Muscle of leg (tissue), 11 donors: ENCODE measurements around the gene MCC. TPM values are rescaled to one million over a fixed set of nuclear protein-coding genes. Genes with fewer than 3 reads are reported as not detected.

Experiments
- DNase-seq: peaks from one replicate; pipeline ENCODE4 v3.0.0; 2013
- H3K27ac ChIP-seq: one replicate; pipeline ENCODE4 v1.5.1; 2013; ENCODE audit warnings: mild to moderate bottlenecking, low read length, control low read depth
- H3K27me3 ChIP-seq: one replicate; pipeline ENCODE4 v1.6.1; 2013; ENCODE audit warnings: low read length; ENCODE audit not compliant: control insufficient read depth, insufficient read depth
- H3K36me3 ChIP-seq: one replicate; pipeline ENCODE4 v1.6.1; 2013; ENCODE audit warnings: low read length; ENCODE audit not compliant: control insufficient read depth, insufficient read depth
- H3K4me1 ChIP-seq: one replicate; pipeline ENCODE4 v1.6.1; 2013; ENCODE audit warnings: low read length; ENCODE audit not compliant: control insufficient read depth, insufficient read depth
- H3K4me3 ChIP-seq: one replicate; pipeline ENCODE4 v1.5.1; 2013; ENCODE audit warnings: low read length, control low read depth
- H3K9me3 ChIP-seq: replicated peaks from 2 replicates; pipeline ENCODE4 v1.6.1; 2013; ENCODE audit warnings: low read depth, low read length; ENCODE audit not compliant: control insufficient read depth
- WGBS: methylation state at CpG from one replicate; pipeline ENCODE4 v1.1.5; 2013; ENCODE audit warnings: missing lambda C conversion rate; ENCODE audit not compliant: insufficient coverage; 5-methylcytosine and 5-hydroxymethylcytosine counted together
- polyA plus RNA-seq, 8 donors: library from polyadenylated mRNA; unstranded; fragments of 120-200 nt; gene quantifications; one replicate each; pipeline versions ENCODE4 v1.2.1 to v1.2.3, GENCODE V29; 2013; ENCODE audit warnings: inconsistent platforms in 1 of 8, low replicate concordance in 1 of 8; ENCODE audit not compliant: insufficient read length in 8 of 8, insufficient read depth in 1 of 8
- total RNA-seq: library from RNA; stranded (reverse); fragments of 120-200 nt; gene quantifications from one replicate; pipeline ENCODE4 v1.2.4, GENCODE V29; 2013

MCC gene
- total and polyA plus RNA-seq, 9 donors = 12.1 to 19.6 (median 17.0) TPM

- H3K9me3 ChIP-seq = no peaks in the 10 kb centered on the region
- 80% methylated on average over 1 of the region's 2 CpGs for WGBS
- H3K4me1 ChIP-seq = no peaks in the 10 kb centered on the region
- no peak overlapping the region for H3K4me3 ChIP-seq
- no peak for DNase-seq
- H3K27me3 ChIP-seq = no peaks in the 10 kb centered on the region
- H3K27ac ChIP-seq = no peak overlapping the region
- H3K36me3 ChIP-seq = no peaks in the 10 kb centered on the region
Observed at GRCh38 chr5:113394658-113395057, 93.6 kb downstream of the MCC start.

- Histone ChIP-seq H3K36me3 (no peaks in the 10 kb centered on the region), H3K9me3 (no peaks in the 10 kb centered on the region), H3K27me3 (no peaks in the 10 kb centered on the region), H3K4me1 (no peaks in the 10 kb centered on the region), H3K4me3 (no peak overlapping the region), H3K27ac (no peak overlapping the region)
- DNase-seq = no peak
- no CpG with 5 or more reads among the region's 1 CpG for WGBS
Observed at GRCh38 chr5:113390224-113390623, 98.0 kb downstream of the MCC start.

- no peaks in the 10 kb centered on the region for H3K27me3 ChIP-seq
- no peak overlapping the region for H3K4me3 ChIP-seq
- no peak overlapping the region for H3K27ac ChIP-seq
- H3K9me3 ChIP-seq = no peaks in the 10 kb centered on the region
- H3K36me3 ChIP-seq = no peaks in the 10 kb centered on the region
- no peak for DNase-seq
- 89% methylated on average over 4 of the region's 4 CpGs for WGBS
- no peaks in the 10 kb centered on the region for H3K4me1 ChIP-seq
Observed at GRCh38 chr5:113389116-113389515, 99.1 kb downstream of the MCC start.

- H3K4me3 ChIP-seq = no peak overlapping the region
- no peak overlapping the region for H3K27ac ChIP-seq
- no peak for DNase-seq
- no peaks in the 10 kb centered on the region for H3K9me3 ChIP-seq
- no peaks in the 10 kb centered on the region for H3K36me3 ChIP-seq
- H3K4me1 ChIP-seq = no peaks in the 10 kb centered on the region
- H3K27me3 ChIP-seq = no peaks in the 10 kb centered on the region
- WGBS = no CpG with 5 or more reads among the region's 2 CpGs
Observed at GRCh38 chr5:113387844-113388243, 100.4 kb downstream of the MCC start.

GRCh38 chr5:113384782-113385285 lies 103.4 kb downstream of the MCC start:
- DNase-seq = no peak
- Histone ChIP-seq H3K4me3 (no peak overlapping the region), H3K36me3 (no peaks in the 10 kb centered on the region), H3K27ac (no peak overlapping the region), H3K9me3 (no peaks in the 10 kb centered on the region), H3K27me3 (no peaks in the 10 kb centered on the region), H3K4me1 (no peaks in the 10 kb centered on the region)
- WGBS = 48% methylated on average over 2 of the region's 4 CpGs

DNA sequence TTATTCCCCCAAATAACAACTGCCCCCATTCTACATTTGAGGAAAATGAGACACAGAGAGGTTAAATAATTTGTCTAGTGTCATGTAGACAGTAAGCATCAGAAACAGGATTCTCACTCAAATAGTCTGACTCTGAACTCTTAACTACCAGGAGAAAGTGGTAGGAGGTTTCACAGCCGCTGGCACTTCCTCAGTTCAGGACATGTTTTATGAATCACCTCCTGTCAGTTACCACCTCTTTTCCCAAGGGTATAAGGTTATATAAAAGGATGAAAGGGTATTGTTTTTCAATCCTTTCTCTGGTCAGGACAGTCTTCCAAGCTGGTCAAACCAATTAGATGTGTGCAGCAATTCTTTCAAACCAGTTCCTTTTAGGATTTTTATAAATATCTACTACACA lies 105.5 kb downstream of the MCC start:
- WGBS = no CpG with 5 or more reads among the region's 1 CpG
- Histone ChIP-seq H3K4me1 (no peaks in the 10 kb centered on the region), H3K4me3 (no peak overlapping the region), H3K27me3 (no peaks in the 10 kb centered on the region), H3K27ac (no peak overlapping the region), H3K36me3 (no peaks in the 10 kb centered on the region), H3K9me3 (no peaks in the 10 kb centered on the region)
- no peak for DNase-seq

DNA sequence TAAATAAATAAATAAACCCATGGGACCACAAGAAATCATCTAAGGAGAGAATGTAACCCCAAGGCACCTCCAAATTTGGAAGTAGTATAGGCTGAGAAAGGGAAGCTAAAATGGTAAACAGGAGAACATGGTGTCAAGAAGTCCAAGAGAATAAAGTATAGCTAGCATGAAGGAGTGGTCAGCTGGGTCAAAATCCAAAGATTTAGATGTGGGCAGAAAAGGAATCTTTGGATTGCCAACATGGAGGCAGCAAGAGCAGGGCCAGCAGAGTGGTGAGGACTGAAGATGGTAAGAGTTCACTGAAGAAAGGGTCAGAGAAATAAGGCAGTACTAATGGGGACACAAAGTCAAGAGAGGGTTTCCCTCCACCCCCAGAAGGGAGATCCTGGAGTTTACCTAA lies 106.5 kb downstream of the MCC start:
- no peak overlapping the region for H3K4me3 ChIP-seq
- no peaks in the 10 kb centered on the region for H3K4me1 ChIP-seq
- H3K27me3 ChIP-seq = no peaks in the 10 kb centered on the region
- no peak for DNase-seq
- no peaks in the 10 kb centered on the region for H3K9me3 ChIP-seq
- no peaks in the 10 kb centered on the region for H3K36me3 ChIP-seq
- no peak overlapping the region for H3K27ac ChIP-seq

DNA sequence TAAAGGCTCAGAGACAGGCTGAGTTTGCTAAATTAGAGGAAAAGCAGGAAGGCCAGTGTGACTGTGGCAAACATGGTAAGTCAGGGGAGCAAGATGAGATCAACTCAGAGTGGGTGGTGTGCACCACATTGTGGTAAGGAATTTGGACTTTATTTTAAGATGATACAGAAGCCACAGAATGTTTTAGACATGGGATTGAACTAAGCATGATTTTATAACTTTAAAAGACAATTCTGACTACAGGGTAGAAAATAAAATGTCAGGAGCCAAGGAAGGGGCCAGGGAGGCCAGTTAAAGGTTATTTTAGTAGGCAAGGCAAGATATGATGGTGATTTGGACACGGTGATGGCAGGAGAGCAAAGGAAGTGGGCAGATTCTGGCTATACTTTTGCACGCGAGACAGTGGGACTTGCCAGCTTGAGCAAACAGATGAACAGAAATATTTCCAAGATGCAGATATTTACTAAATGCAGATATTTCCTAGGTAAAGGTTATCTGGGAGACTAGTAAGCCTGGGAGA lies 107.4 kb downstream of the MCC start:
- DNase-seq = no peak
- H3K27ac ChIP-seq = no peak overlapping the region
- 56% methylated on average over 1 of the region's 3 CpGs for WGBS

GRCh38 chr5:113379936-113380806 lies 108.1 kb downstream of the MCC start:
- Histone ChIP-seq H3K9me3 (no peaks in the 10 kb centered on the region), H3K27ac (no peak overlapping the region), H3K4me3 (no peak overlapping the region), H3K27me3 (no peaks in the 10 kb centered on the region), H3K4me1 (no peaks in the 10 kb centered on the region), H3K36me3 (no peaks in the 10 kb centered on the region)
- 46% methylated on average over 4 of the region's 7 CpGs for WGBS
- no peak for DNase-seq

More for the DNA sequence above, 107.4 kb downstream of the MCC start:
- no peaks in the 10 kb centered on the region for H3K9me3 ChIP-seq
- no peak overlapping the region for H3K4me3 ChIP-seq
- no peaks in the 10 kb centered on the region for H3K4me1 ChIP-seq
- no peaks in the 10 kb centered on the region for H3K27me3 ChIP-seq
- no peaks in the 10 kb centered on the region for H3K36me3 ChIP-seq

- no peaks in the 10 kb centered on the region for H3K4me1 ChIP-seq
- H3K36me3 ChIP-seq = no peaks in the 10 kb centered on the region
- no peaks in the 10 kb centered on the region for H3K27me3 ChIP-seq
- H3K27ac ChIP-seq = no peak overlapping the region
- no peak overlapping the region for H3K4me3 ChIP-seq
- peak; percentile 66 for DNase-seq
- WGBS = no CpG with 5 or more reads among the region's 4 CpGs
- no peaks in the 10 kb centered on the region for H3K9me3 ChIP-seq
Observed at GRCh38 chr5:113378959-113379541, 109.2 kb downstream of the MCC start.
